Activated T-cell treated with anti-CD3 and anti-CD28 coated beads for 4 hours (primary cell): Measurements from ENCODE around the gene ABL2.
"Not testable (repeated sequence)": the region's sequence is repeated elsewhere in the genome, so short reads cannot be mapped to it uniquely, and the experiment has no call there.

Experiments
- DNase-seq: peaks from one replicate; pipeline ENCODE4 v3.0.0-alpha.2; 2020

Gene ABL2

DNA sequence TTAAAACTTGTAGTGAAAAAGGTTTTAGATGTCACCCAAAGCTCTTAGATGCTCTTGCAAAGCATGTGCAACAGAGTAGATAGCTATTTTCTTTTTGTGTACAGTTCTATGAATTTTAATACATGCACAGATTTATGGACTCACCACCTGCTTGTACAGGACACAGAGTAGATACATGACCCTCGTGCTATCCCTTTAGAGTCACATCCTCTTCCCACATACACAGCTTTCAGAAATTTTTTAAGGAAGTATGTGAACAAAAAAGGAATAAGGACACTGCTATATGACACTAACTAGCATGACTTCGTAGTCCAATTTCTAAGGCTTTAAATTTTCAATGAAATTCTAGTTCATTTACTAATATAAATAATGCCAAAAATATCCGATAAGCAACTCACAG lies 60.9 kb downstream of the ABL2 start:
- DNase-seq: no peak

DNA sequence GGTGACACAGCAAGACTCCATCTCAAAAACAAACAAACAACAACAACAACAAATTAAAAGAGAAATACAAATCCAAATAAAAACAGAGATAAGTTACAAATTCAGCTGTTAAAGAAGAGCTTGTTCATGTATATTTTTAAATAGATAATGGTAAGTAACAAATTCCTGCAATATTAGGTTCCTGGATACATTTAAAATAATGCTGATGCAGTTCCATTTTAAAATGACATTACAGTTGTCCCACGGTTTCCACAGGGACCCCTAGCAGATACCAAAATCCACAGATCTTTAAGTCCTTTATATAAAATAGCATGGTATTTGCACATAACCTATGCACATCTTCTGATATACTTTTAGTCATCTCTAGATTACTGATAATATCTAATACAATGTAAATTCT lies 61.5 kb downstream of the ABL2 start:
- DNase-seq: no peak

DNA sequence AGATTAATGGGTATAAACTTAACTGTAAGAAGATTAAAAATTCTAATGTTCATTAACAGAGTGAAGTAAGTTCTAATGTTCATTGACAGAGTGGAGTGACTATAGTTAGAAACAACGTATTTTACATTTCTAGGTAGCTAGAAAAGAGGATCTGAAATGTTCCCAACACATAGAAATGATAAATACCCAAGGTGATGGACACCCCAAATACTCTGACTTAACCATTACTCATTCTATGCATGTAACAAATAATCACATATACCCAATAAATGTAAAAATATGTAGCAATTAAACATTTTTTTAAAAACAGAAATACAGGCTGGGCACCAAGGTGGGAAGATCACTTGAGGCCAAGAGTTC lies 62.1 kb downstream of the ABL2 start:
- DNase-seq: no peak

DNA sequence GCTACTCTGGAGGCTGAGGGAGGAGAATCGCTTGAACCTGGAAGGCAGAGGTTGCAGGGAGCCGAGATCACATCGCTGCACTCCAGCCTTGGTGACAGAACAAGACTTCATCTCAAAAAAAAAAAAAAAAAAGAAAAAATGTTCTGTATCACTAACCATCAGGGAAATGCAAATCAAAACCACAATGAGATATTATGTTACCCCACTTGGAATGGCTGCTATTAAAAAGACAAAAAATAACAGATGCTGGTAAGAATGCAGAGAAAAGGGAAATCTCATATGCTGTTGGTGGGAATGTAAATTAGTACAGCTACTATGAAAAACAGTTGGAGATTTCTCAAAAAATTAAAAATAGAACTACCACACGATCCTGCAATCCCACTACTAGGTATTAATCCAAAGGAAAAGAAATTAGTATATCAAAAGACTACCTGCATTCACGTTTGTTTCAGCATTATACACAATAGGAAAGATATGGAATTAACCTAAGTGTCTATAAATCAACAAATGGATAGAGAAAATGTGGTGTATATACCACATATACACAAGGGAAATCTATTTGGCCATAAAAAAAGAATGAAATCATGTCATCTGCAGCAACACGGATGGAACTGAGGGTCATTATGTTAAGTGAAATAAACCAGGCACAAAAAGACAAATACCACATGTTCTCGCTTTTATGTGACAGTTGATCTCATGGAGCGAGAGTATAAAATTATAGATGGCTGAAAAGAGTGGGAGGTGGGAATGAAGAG lies 62.6 kb downstream of the ABL2 start:
- no peak for DNase-seq

DNA sequence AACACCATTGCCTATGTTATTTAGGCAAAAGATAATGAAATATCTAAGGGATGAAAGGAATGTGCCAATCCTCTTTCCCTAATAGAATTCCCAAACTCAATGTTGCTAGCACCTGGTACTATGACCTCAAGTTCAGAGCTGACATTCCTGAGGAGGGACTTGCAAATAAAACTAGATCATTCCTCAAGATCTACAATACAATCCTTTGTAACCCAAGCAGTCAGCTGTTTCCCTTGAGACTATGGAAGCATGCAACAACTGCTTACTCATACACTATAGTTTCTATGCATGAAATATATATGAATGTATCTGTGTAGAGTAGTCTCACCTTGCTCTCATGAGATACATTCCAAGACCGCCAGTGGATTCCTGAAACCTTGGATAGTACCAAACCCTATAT lies 65.0 kb downstream of the ABL2 start:
- no peak for DNase-seq

DNA sequence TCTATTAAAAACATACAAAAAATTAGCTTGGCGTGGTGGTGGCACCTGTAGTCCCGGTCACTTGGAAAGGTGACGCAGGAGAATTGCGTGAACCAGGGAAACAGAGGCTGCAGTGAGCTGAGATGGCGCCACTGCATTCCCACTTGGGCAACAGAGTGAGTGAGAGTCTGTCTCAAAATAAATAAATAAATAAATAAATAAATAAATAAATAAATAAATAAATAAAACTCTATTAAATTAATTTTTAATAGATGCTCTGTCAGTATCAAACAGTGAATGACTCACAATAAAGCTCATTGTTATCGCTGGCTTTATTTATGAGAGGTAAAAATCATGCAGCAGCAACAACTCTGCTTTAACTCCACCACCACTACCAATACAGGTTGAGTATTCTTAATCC lies 72.8 kb downstream of the ABL2 start:
- no peak for DNase-seq

DNA sequence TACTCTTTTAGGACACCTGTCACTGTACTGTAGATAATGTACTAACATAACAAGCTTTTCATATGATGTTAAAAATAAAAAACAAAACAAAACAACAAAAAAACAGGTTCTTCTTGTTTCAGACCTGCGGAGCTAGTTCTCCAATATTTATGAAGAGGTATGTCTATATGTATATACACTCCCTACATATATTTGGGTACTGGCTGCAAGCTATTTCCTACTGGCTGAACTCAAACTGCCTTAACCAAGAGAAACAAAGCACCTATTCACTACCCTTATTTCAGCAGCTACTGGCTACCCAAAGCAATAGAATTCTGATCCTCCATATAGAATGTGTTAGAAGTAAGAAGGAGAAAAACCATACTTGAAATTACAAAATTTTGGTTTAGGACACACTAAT lies 73.5 kb downstream of the ABL2 start:
- DNase-seq: no peak

DNA sequence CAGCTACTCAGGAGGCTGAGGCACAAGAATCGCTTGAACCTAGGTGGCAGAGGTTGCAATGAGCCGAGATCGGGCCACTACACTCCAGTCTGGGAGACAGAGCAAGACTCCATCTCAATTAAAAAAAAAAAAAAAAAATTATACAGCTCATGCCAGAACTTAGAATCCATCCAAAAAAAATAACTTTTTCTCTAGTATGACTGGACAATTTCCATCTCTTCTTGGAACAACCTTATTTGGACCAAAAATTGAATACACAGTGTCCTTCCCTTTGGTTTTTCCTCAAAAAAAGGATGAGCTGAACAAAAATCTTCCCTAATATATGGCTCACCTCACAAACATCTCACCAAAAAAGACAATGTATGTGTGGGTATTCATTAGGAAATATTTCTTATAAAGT lies 73.9 kb downstream of the ABL2 start:
- DNase-seq: no peak

DNA sequence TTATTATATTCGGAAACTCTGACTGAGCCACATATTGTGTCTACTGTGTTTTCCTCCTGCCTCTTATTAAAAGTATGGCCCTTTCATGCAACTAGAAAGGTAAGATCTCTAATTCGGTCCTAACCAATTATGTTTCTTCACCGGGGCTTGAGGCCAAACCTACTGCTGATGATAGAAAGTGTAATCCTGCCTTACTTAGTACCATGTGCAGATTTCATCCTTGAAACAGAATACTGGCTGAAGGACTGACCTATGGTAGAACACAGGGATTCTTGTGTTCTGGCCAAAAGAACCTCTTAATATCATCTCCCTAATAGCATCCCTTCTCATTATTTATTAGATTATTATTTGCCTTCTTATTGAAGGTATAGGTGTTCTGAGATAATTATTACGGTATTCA lies 75.0 kb downstream of the ABL2 start:
- no peak for DNase-seq

DNA sequence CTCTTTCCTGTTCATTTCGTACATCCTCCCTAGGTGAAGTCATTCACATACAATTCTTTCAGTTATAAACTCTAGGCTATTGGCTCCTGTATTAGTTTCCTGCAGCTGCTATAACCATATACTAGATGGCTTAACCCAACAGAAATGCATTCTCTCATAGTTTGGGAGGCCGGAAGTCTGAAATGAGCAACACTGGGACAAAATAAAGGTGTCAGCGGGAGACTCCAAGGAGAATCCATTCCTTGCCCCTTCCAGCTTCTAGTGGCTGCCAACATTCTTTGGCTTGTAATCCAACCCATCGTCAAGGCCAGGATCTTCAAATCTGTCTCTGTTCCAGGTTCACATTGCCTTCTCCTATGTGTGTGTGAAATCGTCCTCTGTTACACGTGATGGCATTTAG lies 76.3 kb downstream of the ABL2 start:
- no peak for DNase-seq

DNA sequence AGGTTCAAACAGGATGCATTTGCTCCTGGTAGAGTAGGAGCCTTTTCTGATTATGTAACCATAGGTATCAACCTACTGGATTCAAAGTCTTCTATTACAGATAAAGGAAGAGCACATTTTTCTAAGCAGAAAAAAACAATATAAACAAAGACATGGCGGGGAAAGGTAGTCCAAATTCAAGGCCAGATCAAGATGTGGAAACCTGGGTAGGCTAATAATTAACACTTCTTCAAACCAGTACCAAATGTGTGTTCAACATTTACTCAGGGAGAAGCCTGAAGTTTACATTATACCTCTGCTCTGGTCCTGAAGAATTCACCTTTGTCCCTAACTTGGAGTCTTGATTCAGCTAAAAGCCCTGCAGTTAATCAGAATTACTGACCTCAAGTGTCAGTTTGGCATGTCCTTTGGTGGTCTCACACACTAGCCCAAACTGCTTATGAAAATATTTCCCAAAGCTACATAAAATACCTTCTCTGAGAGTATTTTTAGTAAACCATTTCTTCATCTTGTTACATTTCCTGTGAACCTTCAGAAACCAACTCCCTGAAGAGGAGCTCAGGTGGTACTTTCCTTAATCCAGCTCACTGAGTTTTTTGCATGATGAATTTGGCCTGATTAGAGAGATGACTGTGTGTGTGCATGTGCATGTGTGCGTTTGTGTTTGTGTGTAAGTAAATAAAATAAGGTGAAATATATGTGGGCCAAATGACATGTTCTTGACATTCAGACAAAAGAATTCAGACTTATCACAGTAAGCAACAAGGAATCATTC lies 77.4 kb downstream of the ABL2 start:
- no peak for DNase-seq

DNA sequence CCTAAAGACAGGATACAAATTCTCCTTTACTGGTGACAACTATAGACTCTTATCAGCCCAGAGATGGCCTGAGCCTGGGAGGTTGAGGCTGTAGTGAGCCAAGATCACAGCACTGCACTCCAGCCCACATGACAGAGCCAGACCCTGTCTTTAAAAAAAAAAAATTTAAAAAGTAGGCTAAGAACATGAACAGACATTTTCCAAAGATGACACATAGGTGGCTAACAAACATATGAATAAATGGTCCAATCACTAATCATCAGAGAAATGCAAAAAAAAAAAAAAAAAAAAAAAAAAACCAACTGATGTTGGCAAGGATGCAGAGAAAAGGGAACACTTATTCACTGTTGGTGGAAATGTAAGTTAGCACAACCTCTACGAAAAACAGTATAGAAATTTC lies 82.6 kb downstream of the ABL2 start:
- DNase-seq: no peak

DNA sequence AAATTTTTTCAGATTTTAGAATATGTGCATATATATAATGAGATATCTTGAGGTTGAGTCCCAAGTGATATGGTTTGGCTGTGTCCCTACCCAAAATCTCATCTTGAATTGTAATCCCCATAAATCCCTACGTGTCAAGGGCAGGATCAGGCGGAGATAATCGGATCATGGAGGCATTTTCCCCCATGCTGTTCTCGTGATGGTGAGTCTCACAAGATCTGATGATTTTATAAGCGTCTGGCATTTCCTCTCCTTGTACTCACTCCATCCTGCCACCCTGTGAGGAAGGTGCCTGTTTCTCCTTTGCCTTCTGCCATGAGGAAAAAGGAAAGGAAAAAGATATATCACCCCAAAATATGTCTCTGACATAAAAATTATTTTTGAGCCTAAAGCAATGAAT lies 83.0 kb downstream of the ABL2 start:
- no peak for DNase-seq

DNA sequence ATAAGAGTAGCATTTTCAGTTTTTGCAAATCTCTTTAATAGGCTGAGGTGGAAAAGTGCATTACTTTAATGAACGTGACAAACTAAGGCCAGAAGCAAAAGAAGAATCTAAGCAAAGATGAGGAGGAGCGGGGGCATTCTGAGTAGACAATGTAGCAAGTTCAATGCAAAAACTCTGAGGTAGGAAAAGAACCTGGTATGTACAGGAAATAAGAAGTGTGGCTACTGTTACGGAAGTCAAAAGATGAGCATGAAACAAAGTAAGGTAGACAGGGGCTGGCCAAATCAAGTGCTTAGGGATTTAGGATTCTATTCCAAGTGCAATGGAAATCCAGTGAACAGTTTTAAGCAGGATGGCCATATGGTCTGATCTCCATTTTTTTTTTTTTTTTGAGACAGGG lies 84.0 kb downstream of the ABL2 start:
- no peak for DNase-seq

DNA sequence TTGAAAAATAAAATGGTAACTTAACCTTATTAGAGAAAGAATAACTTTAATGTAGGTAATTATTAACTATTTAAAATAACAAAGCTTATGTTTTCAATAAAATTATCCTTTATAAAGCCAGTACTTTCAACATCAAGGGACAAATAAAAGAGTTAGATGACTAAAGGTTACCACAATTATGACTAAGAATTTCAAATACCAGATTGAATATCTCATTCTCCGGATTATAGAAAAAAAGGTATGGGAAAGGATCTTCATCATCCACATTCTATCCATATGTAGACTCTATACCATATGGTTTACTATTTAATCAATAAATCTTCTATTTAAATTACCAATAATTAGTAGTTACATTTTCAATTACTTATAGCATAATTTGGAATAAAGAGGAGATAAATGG lies 84.9 kb downstream of the ABL2 start:
- DNase-seq: no peak

DNA sequence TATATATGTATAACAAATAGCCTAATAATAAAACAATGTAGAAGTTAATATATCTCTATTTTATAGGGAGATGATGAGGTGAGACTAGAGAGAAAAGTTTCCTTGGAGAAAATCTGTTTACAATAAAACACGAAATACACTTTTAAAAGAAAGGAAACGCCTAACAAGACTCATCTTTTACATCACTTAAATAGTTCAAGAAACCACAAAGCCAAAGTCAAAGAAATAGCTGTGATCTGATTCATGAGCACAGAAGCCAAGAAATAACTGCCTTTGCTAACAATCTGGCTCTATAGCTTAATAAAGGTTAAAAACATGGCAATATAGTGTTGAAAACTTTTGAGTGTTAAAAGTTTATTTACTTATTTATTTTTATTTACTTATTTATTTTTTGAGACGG lies 86.2 kb downstream of the ABL2 start:
- DNase-seq: no peak

DNA sequence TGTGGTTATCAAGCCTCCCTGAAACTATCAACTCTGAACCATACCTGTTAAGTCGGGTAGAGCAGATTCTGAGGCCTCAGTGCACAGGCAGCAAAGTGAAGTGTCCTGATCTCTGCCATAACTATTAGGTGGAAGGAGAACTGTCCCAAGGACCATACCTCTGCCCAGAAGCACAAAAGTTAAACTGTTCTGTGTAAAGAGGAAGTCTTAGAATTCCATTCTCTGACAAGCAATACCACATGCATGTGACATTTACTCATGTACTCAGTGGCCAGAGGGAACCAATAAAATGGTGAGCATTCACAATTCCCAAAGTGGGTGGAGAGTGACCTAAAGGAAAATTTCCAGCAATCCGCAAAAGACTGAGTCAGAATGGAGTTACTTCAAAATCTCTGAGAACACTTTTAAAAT lies 86.6 kb downstream of the ABL2 start:
- DNase-seq: no peak

DNA sequence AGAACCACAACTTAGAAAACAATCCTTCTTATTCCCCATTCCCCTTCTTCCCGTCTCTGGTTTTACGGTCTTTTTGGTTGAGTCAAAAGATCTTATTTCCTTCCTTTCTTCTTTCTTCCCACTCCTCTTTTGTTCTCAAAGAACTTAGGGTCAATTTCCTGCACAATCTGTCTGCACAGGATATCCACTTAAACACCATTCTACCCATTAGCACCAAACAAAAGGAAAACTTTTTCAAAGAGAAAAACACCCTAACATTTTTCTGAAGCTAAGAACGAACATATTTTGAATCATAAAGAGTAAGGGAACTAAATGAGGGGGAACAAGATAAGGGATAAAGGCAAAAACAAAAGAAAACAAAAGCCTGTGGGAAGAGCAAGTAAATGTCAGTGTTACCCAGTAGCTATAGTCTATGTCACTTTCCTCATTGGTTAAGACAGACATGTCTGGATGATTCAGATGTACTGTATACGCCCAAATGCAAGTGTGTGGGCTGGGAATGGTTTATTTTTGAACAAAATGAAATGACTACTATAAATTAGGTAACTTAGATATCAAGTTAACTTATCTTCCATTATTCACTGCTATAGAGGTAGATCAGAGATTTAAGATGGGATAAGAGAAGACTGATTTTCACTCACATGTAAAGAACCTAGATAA lies 87.8 kb downstream of the ABL2 start:
- peak; percentile 40 for DNase-seq

DNA sequence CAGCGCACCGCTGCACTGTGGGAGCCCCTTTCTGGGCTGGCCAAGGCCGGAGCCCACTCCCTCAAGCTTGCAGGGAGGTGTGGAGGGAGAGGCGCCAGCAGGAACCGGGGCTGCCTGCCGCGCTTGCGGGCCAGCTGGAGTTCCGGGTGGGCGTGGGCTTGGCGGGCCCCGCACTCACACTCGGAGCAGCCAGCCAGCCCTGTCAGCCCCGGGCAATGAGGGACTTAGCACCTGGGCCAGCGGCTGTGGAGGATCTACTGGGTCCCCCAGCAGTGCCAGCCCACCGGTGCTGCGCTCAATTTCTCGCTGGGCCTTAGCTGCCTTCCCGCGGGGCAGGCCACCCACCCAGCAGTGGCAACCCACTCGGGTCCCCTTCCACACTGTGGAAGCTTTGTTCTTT lies 90.7 kb downstream of the ABL2 start:
- DNase-seq: not testable (repeated sequence)

DNA sequence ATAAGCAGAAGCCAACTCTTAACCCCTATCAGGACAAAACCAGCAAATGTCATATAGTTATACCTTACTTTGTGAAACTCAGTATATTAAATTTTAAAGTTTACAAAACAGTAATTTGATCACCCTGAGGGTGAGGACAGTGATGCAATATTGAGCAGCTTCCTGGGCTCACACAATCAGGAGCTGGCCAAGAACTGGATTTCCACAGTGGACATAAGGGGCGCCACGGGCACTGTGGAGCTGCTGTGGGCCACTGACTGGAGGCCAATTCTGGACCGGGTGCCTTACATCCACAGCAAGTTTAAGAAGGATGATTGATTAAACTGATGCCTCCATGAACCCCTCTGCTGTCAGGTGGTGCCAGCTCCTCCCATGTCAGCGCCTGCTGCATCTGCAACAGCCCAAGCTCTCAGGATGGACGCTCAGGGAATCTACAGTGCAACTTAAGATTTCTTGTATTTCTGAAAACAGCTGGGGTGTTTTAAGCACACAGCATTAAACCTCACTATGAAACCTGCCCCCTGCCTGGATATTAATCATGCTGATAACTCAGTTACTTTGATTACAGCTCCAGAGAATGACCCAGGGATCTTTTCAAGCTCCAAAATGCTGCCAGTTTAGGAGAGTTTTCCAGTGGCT lies 91.7 kb downstream of the ABL2 start:
- DNase-seq: no peak

DNA sequence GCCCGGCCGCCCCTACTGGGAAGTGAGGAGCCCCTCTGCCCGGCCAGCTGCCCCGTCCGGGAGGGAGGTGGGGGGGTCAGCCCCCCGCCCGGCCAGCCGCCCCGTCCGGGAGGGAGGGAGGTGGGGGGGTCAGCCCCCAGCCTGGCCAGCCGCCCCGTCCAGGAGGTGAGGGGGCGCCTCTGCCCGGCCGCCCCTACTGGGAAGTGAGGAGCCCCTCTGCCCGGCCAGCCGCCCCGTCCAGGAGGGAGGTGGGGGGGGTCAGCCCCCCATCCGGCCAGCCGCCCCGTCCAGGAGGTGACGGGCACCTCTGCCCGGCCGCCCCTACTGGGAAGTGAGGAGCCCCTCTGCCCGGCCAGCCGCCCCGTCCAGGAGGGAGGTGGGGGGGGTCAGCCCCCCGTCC lies 93.8 kb downstream of the ABL2 start:
- DNase-seq: not testable (repeated sequence)

DNA sequence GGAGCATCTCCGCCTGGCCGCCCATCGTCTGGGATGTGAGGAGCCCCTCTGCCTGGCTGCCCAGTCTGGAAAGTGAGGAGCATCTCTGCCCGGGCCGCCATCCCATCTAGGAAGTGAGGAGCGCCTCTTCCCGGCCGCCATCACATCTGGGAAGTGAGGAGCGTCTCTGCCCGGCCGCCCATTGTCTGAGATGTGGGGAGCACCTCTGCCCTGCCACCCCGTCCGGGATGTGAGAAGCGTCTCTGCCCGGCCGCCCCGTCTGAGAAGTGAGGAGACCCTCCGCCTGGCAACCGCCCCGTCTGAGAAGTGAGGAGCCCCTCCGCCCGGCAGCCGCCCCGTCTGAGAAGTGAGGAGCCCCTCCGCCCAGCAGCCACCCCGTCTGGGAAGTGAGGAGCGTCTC lies 94.3 kb downstream of the ABL2 start:
- not testable (repeated sequence) for DNase-seq

DNA sequence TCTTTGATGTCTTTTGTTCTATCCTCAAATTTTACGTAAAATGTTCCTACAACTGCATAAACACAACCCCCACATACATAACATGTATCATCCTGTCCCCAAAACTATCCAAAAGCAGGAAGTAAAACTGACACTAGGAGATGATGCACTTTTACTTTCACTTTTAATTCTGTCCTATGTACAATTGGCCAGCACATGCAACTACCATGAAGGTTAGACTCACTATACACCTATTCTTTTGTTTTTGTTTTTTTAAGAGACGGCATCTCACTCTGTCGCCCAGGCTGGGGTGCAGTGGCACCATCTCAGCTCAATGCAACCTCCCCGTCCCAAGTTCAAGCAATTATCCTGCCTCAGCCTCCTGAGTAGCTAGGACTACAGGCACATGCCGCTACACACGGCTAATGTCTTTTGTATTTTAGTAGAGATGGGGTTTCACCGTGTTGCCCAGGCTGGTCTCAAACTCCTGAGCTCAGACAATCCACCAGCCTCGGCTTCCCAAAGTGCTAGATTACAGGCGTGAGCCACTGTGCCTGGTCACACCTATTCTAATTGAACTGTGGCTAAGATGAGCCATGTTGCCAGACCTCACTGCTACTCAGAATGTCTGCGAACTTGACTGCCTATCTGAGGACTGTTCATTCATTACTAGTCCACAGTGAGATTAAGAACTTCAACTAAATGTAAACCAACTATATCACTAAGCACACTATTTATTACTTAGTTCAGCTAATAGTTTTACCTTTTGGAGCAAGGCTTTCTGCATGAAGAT lies 99.6 kb downstream of the ABL2 start:
- DNase-seq: peak; percentile 1
